LNCaP clone FGC (cell line): ENCODE data around the gene IGSF3.

Experiments
- DNase-seq: peaks from one replicate; pipeline ENCODE4 v3.0.0-alpha.2; 2011; ENCODE audit warnings: low read depth
- H3K4me3 ChIP-seq: 2 replicates; pipeline ENCODE4 v1.5.1; 2011; ENCODE audit warnings: mild to moderate bottlenecking, low read depth, low read length, control low read depth
- CTCF ChIP-seq: IDR thresholded peaks from 2 replicates; pipeline ENCODE4 v1.5.1; 2012; ENCODE audit warnings: mild to moderate bottlenecking; ENCODE audit not compliant: control insufficient read depth, insufficient read depth; ENCODE audit errors: extremely low read depth

The IGSF3 gene

GRCh38 chr1:116667575-116668105 lies at the start of gene IGSF3:
TSS of gene IGSF3 (minus strand) at chr1:116667733. CDS start at chr1:116666326, 1,407 bp downstream.
- no peak for DNase-seq
- peak within 1 kb of the TSS; percentile 65 for H3K4me3 ChIP-seq
- TF ChIP-seq CTCF, result no peak

GRCh38 chr1:116717318-116717717 lies 49.8 kb upstream of the IGSF3 start:
- no peak for TF ChIP-seq CTCF
- no peak overlapping the region for H3K4me3 ChIP-seq

GRCh38 chr1:116716391-116716790 lies 48.9 kb upstream of the IGSF3 start:
- TF ChIP-seq CTCF, result no peak
- DNase-seq, result no peak
- no peak overlapping the region for H3K4me3 ChIP-seq

More at GRCh38 chr1:116717318-116717717, 49.8 kb upstream of the IGSF3 start:
- DNase-seq, result peak; percentile 56

- no peak overlapping the region for H3K4me3 ChIP-seq
- DNase-seq, result no peak
- no peak for TF ChIP-seq CTCF
These were observed 45.9 kb upstream of the IGSF3 start for GRCh38 chr1:116713474-116713873.

DNA sequence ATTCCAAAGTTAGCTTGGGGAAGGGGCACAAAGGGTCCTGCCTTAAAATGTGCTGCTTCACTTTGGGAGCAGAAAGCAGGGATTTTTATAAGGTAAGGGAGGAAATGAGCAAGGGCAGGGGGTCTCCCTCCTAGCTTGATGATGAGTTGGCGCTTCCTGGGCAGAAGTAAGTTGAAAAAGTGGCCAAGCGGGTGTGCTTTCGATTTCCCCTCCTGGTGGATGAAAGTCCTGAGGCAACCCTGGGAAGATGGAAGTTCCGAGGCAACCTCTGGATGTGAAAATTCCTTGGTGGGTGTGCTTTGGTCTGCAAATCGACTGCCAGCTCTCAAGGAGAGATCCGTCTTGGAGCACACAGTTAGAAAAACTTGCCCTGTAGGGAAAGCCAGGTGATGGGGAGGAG lies 45.0 kb upstream of the IGSF3 start:
- no peak for DNase-seq
- no peak overlapping the region for H3K4me3 ChIP-seq
- no peak for TF ChIP-seq CTCF

DNA sequence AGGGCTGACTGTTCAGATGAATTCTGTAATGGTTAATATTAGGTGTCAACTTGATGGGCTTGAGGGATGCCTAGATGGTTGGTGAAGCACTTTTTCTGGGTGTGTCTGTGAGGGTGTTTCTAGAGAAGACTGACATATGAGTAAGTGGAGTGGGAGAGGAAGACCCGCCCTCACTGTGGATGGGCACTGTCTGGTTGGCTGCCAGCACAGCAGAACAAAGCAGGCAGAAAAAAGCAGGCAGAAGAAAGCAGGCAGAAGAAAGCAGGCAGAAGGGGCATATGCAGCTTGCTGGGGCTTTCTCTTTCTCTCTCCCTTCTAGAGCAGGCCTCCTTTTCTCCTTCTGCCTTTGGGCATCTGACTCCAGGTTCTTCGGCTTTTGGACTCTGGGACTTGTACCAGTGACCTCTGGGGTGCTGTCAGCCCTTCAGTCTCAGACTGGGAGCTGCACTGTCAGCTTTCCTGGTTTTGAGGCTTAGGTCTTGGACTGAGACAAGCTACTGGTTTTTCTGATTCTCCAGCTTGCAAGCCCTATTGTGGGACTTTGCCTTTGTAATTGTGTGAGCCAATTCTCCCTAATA lies 43.8 kb upstream of the IGSF3 start:
- no peak overlapping the region for H3K4me3 ChIP-seq
- no peak for DNase-seq
- no peak for TF ChIP-seq CTCF
